HCT116 (cell line): ENCODE data around the gene FBN3. TPM values are rescaled to one million over a fixed set of nuclear protein-coding genes. Genes with fewer than 3 reads are reported as not detected.

ENCODE experiments used
- ATAC-seq: fragments of 200-7000 bp; cut with Tn5 transposase; 2 replicates; pipeline ENCODE4 v1.9.1; 2020; ENCODE audit warnings: mild to moderate bottlenecking, moderate library complexity
- BruUV-seq: library from RNA; stranded (reverse); fragments of 400-500 nt; replicated peaks from 2 replicates; lab custom pipeline; 2021; lab: Mats Ljungman, UMichigan
- CTCF ChIA-PET: fragments of 300-600 bp; sonication (Branson Sonifier 250); formaldehyde crosslinking; loops from one replicate; lab custom pipeline; 2021; ENCODE audit warnings: antibody characterized with exemption; lab: Charles Lee
- POLR2A ChIA-PET: fragments of 300-600, 350-600 bp; sonication (Branson Sonifier 250); formaldehyde crosslinking; loops from one replicate; lab custom pipeline; 2021; ENCODE audit warnings: antibody characterized with exemption; lab: Charles Lee
- RAD21 ChIA-PET, 2 experiments: fragments of 300-600 bp; sonication (Branson Sonifier 250); formaldehyde crosslinking; loops; one replicate each; lab custom pipeline; 2023; ENCODE audit warnings: low total read pairs in 2 of 2; ENCODE audit not compliant: uncharacterized antibody in 2 of 2, unreplicated experiment in 2 of 2, low non-redundant PET in 1 of 2; lab: Charles Lee
- DNase-seq: peaks from one replicate; pipeline ENCODE4 v3.0.0-alpha.2; 2010; ENCODE audit warnings: low read depth, low spot score
- H2AFZ ChIP-seq: fragments of 200-600 bp; shearing (Covaris generic), sonication (generic); 2 replicates; pipeline ENCODE4 v1.6.1; 2017; ENCODE audit warnings: low read depth, mixed run types, mixed read lengths, antibody characterized with exemption, low read length; ENCODE audit not compliant: poor library complexity, severe bottlenecking
- H3K27ac ChIP-seq: 2 replicates; pipeline ENCODE4 v1.5.1; 2012; ENCODE audit warnings: low read depth, low read length
- H3K27me3 ChIP-seq: fragments of 200-600 bp; sonication (generic); 2 replicates; pipeline ENCODE4 v1.6.1; 2016; ENCODE audit warnings: mixed run types, low read length, mixed read lengths; ENCODE audit not compliant: insufficient read depth
- H3K36me3 ChIP-seq, 2 experiments: fragments of 200-500 bp in 1 of 2; fragments of 200-600 bp in 1 of 2; sonication (Bioruptor generic) in 1 of 2; sonication (generic) in 1 of 2; 2 replicates each; pipeline versions ENCODE4 v1.5.1 to v1.6.1; 2014 to 2016; ENCODE audit warnings: low read length in 2 of 2, inconsistent platforms in 1 of 2, mixed read lengths in 1 of 2, mixed run types in 1 of 2; ENCODE audit not compliant: insufficient read depth in 2 of 2, control insufficient read depth in 1 of 2
- H3K4me1 ChIP-seq, 2 experiments: fragments of 200-600 bp in 1 of 2; sonication (generic) in 1 of 2; 2 replicates each; pipeline versions ENCODE4 v1.5.1 to v1.6.1; 2012 to 2017; ENCODE audit warnings: low read length in 2 of 2, inconsistent platforms in 1 of 2, mild to moderate bottlenecking in 1 of 2, mixed read lengths in 1 of 2, mixed run types in 1 of 2, moderate library complexity in 1 of 2; ENCODE audit not compliant: insufficient read depth in 2 of 2, control insufficient read depth in 1 of 2
- H3K4me2 ChIP-seq: fragments of 200-600 bp; sonication (generic); 2 replicates; pipeline ENCODE4 v1.6.1; 2017; ENCODE audit warnings: mixed run types, low read length, mixed read lengths
- H3K4me3 ChIP-seq, 2 experiments: fragments of 200-600 bp in 1 of 2; sonication (generic) in 1 of 2; replicated peaks in 1 of 2; 2 replicates each; pipeline ENCODE4 v1.5.1; 2011 to 2016; ENCODE audit warnings: low read length in 2 of 2, control low read depth in 1 of 2, low read depth in 1 of 2, mild to moderate bottlenecking in 1 of 2, mixed read lengths in 1 of 2, mixed run types in 1 of 2
- H3K79me2 ChIP-seq: fragments of 200-600 bp; sonication (generic); 2 replicates; pipeline ENCODE4 v1.6.1; 2017; ENCODE audit warnings: mild to moderate bottlenecking, mixed run types, low read length, moderate library complexity, mixed read lengths; ENCODE audit not compliant: insufficient read depth
- H3K9ac ChIP-seq: fragments of 200-600 bp; sonication (generic); 2 replicates; pipeline ENCODE4 v1.6.1; 2016; ENCODE audit warnings: low read length, mixed read lengths
- H3K9me2 ChIP-seq: fragments of 200-600 bp; sonication (generic), shearing (Covaris generic); 2 replicates; pipeline ENCODE4 v1.6.1; 2017; ENCODE audit warnings: mixed run types, mild to moderate bottlenecking, moderate library complexity; ENCODE audit not compliant: insufficient read depth
- H3K9me3 ChIP-seq, 2 experiments: fragments of 200-500 bp in 1 of 2; fragments of 200-600 bp in 1 of 2; sonication (Bioruptor generic) in 1 of 2; sonication (generic) in 1 of 2; 2 replicates each; pipeline ENCODE4 v1.6.1; 2014 to 2017; ENCODE audit warnings: low read length in 2 of 2, mixed read lengths in 2 of 2, inconsistent platforms in 1 of 2, low read depth in 1 of 2, mild to moderate bottlenecking in 1 of 2, mixed run types in 1 of 2, moderate library complexity in 1 of 2; ENCODE audit not compliant: control insufficient read depth in 1 of 2, insufficient read depth in 1 of 2
- H4K20me1 ChIP-seq: fragments of 200-600 bp; sonication (generic), shearing (Covaris generic); 2 replicates; pipeline ENCODE4 v1.6.1; 2017; ENCODE audit warnings: mixed run types, mild to moderate bottlenecking, moderate library complexity; ENCODE audit not compliant: insufficient read depth
- CBX3 ChIP-seq: IDR thresholded peaks from 2 replicates; pipeline ENCODE4 v1.6.1; 2012; ENCODE audit warnings: low read depth
- CTCF ChIP-seq, 3 experiments: fragments of 200-600 bp in 1 of 3; sonication (generic) in 1 of 3; IDR thresholded peaks in 2 of 3; conservative IDR thresholded peaks in 1 of 3; 2 replicates each; pipeline ENCODE4 v1.5.1; 2012 to 2017; ENCODE audit warnings: low read depth in 2 of 3, low read length in 2 of 3, antibody characterized with exemption in 1 of 3, borderline replicate concordance in 1 of 3, control low read depth in 1 of 3, mild to moderate bottlenecking in 1 of 3, mixed read lengths in 1 of 3, mixed run types in 1 of 3, moderate library complexity in 1 of 3; ENCODE audit not compliant: insufficient read depth in 1 of 3
- EGR1 ChIP-seq: IDR thresholded peaks from 2 replicates; pipeline ENCODE4 v1.6.1; 2012; ENCODE audit warnings: low read depth
- EZH2phosphoT487 ChIP-seq: fragments of 200-600 bp; IDR thresholded peaks from 2 replicates; pipeline ENCODE4 v1.6.1; 2018; ENCODE audit warnings: antibody characterized with exemption, borderline replicate concordance
- FOSL1 ChIP-seq: IDR thresholded peaks from 2 replicates; pipeline ENCODE4 v1.6.1; 2012; ENCODE audit warnings: low read depth
- JUND ChIP-seq: IDR thresholded peaks from 2 replicates; pipeline ENCODE4 v1.6.1; 2012
- SIN3A ChIP-seq: IDR thresholded peaks from 2 replicates; pipeline ENCODE4 v1.6.1; 2012; ENCODE audit warnings: low read depth
- SP1 ChIP-seq: IDR thresholded peaks from 2 replicates; pipeline ENCODE4 v1.6.1; 2012; ENCODE audit warnings: low read depth
- SRF ChIP-seq: IDR thresholded peaks from 2 replicates; pipeline ENCODE4 v1.6.1; 2012; ENCODE audit warnings: low read depth
- YY1 ChIP-seq: IDR thresholded peaks from 2 replicates; pipeline ENCODE4 v1.6.1; 2011; ENCODE audit warnings: low read length, low read depth, moderate library complexity, mild to moderate bottlenecking; ENCODE audit not compliant: insufficient replicate concordance; ENCODE audit errors: extremely low read depth
- ZBTB33 ChIP-seq: IDR thresholded peaks from 2 replicates; pipeline ENCODE4 v1.6.1; 2011; ENCODE audit warnings: mild to moderate bottlenecking, low read length, moderate library complexity; ENCODE audit not compliant: insufficient replicate concordance; ENCODE audit errors: extremely low read depth
- ZNF274 ChIP-seq: fragments of 200-500 bp; sonication (Bioruptor generic); IDR thresholded peaks from 2 replicates; pipeline ENCODE4 v1.6.1; 2014; ENCODE audit warnings: mild to moderate bottlenecking, low read depth, low read length, inconsistent platforms
- intact Hi-C: fragments of 100-400 bp; cut with micrococcal nuclease; formaldehyde crosslinking; loops from 2 replicates; pipeline ENCODE4 v1.10.0; 2022
- total RNA-seq: library from RNA; stranded (reverse); gene quantifications from one replicate; pipeline ENCODE4 v1.2.1, GENCODE V29; 2021; ENCODE audit not compliant: unreplicated experiment

FBN3 gene
- total RNA-seq, 1 experiment from 2014 or later = 6.6 TPM

GRCh38 chr19:8095354-8095886 lies 54.0 kb downstream of the FBN3 start:
- RAD21 ChIA-PET = no interaction called here
- intact Hi-C loops = no loop called here
- CTCF ChIA-PET = interaction anchor here (0.6 kb wide), 1 partner anchor 910 kb away, joined by 3 read pairs; no protein-coding TSS in a partner anchor
- H3K9me3 ChIP-seq = peaks cover 21 to 23% of the 10 kb centered on the region in 2 experiments; a peak in 2 of 4 replicates
- no peak for DNase-seq
- no peak for ATAC-seq
- no TSS peak for BruUV-seq
- no peaks in the 10 kb centered on the region for H3K4me1 ChIP-seq
- H2AFZ ChIP-seq = no peak overlapping the region
- no peak overlapping the region for H3K4me3 ChIP-seq
- no peak overlapping the region for H3K27ac ChIP-seq
- H3K4me2 ChIP-seq = no peak overlapping the region
- no peak overlapping the region for H3K9ac ChIP-seq
- TF ChIP-seq CBX3 (peak; percentile 82), CTCF (IDR thresholded peaks at IDR 0.05 in 2 of 3, conservative IDR thresholded peaks at IDR 0.05 in 1 of 3; ENCODE audit: borderline replicate concordance in 1 of 3, insufficient read depth in 1 of 3, low read depth in 2 of 3, low read length in 2 of 3) (no peak)
- H3K36me3 ChIP-seq = no peaks in the 10 kb centered on the region; a peak in 1 of 4 replicates
- no peaks in the 10 kb centered on the region for H3K79me2 ChIP-seq
- POLR2A ChIA-PET = no interaction called here
- H3K9me2 ChIP-seq = no peaks in the 10 kb centered on the region
- no peaks in the 10 kb centered on the region for H3K27me3 ChIP-seq
- no peaks in the 10 kb centered on the region for H4K20me1 ChIP-seq

- Histone ChIP-seq H3K27ac (no peak overlapping the region), H3K4me2 (no peak overlapping the region), H3K36me3 (no peaks in the 10 kb centered on the region; a peak in 1 of 4 replicates), H3K9me2 (no peaks in the 10 kb centered on the region), H3K27me3 (no peaks in the 10 kb centered on the region), H3K9me3 (peaks cover 21 to 23% of the 10 kb centered on the region in 2 experiments; a peak in 2 of 4 replicates), H3K4me1 (no peaks in the 10 kb centered on the region), H3K4me3 (no peak overlapping the region), H4K20me1 (no peaks in the 10 kb centered on the region), H2AFZ (no peak overlapping the region), H3K79me2 (no peaks in the 10 kb centered on the region), H3K9ac (no peak overlapping the region)
- intact Hi-C loops = no loop called here
- ATAC-seq = no peak
- no TSS peak for BruUV-seq
- POLR2A ChIA-PET = no interaction called here
- no peak for TF ChIP-seq ZBTB33
- TF ChIP-seq EZH2phosphoT487 = no peak
- no peak for TF ChIP-seq SRF
- TF ChIP-seq YY1 = no peak
- TF ChIP-seq CTCF (IDR thresholded peaks at IDR 0.05 in 2 of 3, conservative IDR thresholded peaks at IDR 0.05 in 1 of 3; ENCODE audit: borderline replicate concordance in 1 of 3, insufficient read depth in 1 of 3, low read depth in 2 of 3, low read length in 2 of 3) = no peak
- TF ChIP-seq EGR1 = no peak
- TF ChIP-seq FOSL1 = no peak
- TF ChIP-seq SP1 = no peak
- TF ChIP-seq JUND = no peak
- TF ChIP-seq SIN3A = no peak
- no peak for TF ChIP-seq CBX3
- TF ChIP-seq ZNF274 = no peak
- CTCF ChIA-PET = no interaction called here
- RAD21 ChIA-PET = no interaction called here
- no peak for DNase-seq
Observed at GRCh38 chr19:8094336-8094735, 55.1 kb downstream of the FBN3 start.
